ENCODE results near the gene RAD51AP1. TPM values are rescaled to one million over a fixed set of nuclear protein-coding genes. Genes with fewer than 3 reads are reported as not detected.

RAD51AP1 gene
- total and polyA plus RNA-seq, 2 of the 8 experiments (the other 6 are each of a cell fraction or from before 2014, with no cell fraction given): 29.7 to 48.3 TPM

GRCh38 chr12:4540170-4540569 lies 1.5 kb downstream of the RAD51AP1 start (continued):
- TF ChIP-seq ATF2 (IDR thresholded peaks at IDR 0.05; ENCODE audit: low read length) (no peak), CTBP2 (IDR thresholded peaks at IDR 0.05; ENCODE audit: borderline replicate concordance, insufficient read depth, insufficient read length, low read length) (no peak), RBBP5 (IDR thresholded peaks at IDR 0.05; ENCODE audit: borderline replicate concordance, low read depth, low read length) (no peak)
